ENCODE data around the gene ARID1A. TPM values are rescaled to one million over a fixed set of nuclear protein-coding genes. Genes with fewer than 3 reads are reported as not detected.

ARID1A gene
- total and polyA plus RNA-seq, 4 donors: 12.2 to 31.9 (median 20.2) TPM

GRCh38 chr1:26752519-26752918 lies 56.7 kb downstream of the ARID1A start:
- no peaks in the 10 kb centered on the region for H3K9me3 ChIP-seq (ENCODE audit: control insufficient read depth in 4 of 4, low read length in 3 of 4)
- H3K4me3 ChIP-seq (ENCODE audit: low read depth in 1 of 3, low read length in 3 of 3): no peak overlapping the region
- WGBS: 93% methylated on average over 4 of the region's 4 CpGs
- H3K9ac ChIP-seq (ENCODE audit: low read depth in 1 of 2, low read length in 2 of 2): no peak overlapping the region
- H3K36me3 ChIP-seq (ENCODE audit: control insufficient read depth in 4 of 4, insufficient read depth in 3 of 4, low read depth in 1 of 4, low read length in 3 of 4): peaks cover 0 to 23% (median 4%) of the 10 kb centered on the region in 4 donors
- H3K27me3 ChIP-seq (ENCODE audit: control insufficient read depth in 4 of 4, insufficient read depth in 4 of 4, low read length in 3 of 4): no peaks in the 10 kb centered on the region
- peaks cover 10 to 21% (median 17%) of the 10 kb centered on the region in 4 donors for H3K4me1 ChIP-seq (ENCODE audit: control insufficient read depth in 4 of 4, insufficient read depth in 4 of 4, low read length in 3 of 4)
- no peak for TF ChIP-seq NR2F2 (IDR thresholded peaks at IDR 0.05)
- TF ChIP-seq HNF4G (IDR thresholded peaks at IDR 0.05): no peak
- no peak for TF ChIP-seq JUND (IDR thresholded peaks at IDR 0.05)
- H3K27ac ChIP-seq (ENCODE audit: low read depth in 1 of 2, low read length in 2 of 2): no peak overlapping the region
- DNase-seq (ENCODE audit: low spot score): no peak

GRCh38 chr1:26754086-26754874 lies 58.5 kb downstream of the ARID1A start:
- H3K9me3 ChIP-seq (ENCODE audit: control insufficient read depth in 4 of 4, low read length in 3 of 4): no peaks in the 10 kb centered on the region
- H3K4me1 ChIP-seq (ENCODE audit: control insufficient read depth in 4 of 4, insufficient read depth in 4 of 4, low read length in 3 of 4): peaks cover 15 to 25% (median 19%) of the 10 kb centered on the region in 4 donors
- H3K27ac ChIP-seq (ENCODE audit: low read depth in 1 of 2, low read length in 2 of 2): peak overlapping the region in 1 of 2 donors; percentile 29
- TF ChIP-seq YY1 (IDR thresholded peaks at IDR 0.05) (peak; percentile 66), RXRA (IDR thresholded peaks at IDR 0.05) (peak; percentile 94 to 96), ATF3 (IDR thresholded peaks at IDR 0.05) (no peak), FOXA2 (IDR thresholded peaks at IDR 0.05) (no peak), MAX (IDR thresholded peaks at IDR 0.05) (peak; percentile 38), ZBTB33 (IDR thresholded peaks at IDR 0.05) (peak; percentile 27), REST (IDR thresholded peaks at IDR 0.05) (no peak), FOXA1 (IDR thresholded peaks at IDR 0.05) (no peak), CTCF (IDR thresholded peaks at IDR 0.05; ENCODE audit: low read depth, low read length, missing input control) (no peak), JUND (IDR thresholded peaks at IDR 0.05) (peak in 1 of 2 donors; percentile 43), HNF4G (IDR thresholded peaks at IDR 0.05) (no peak), EGR1 (IDR thresholded peaks at IDR 0.05; ENCODE audit: low read depth in 2 of 2) (no peak), SP1 (IDR thresholded peaks at IDR 0.05) (peak; percentile 46), RAD21 (IDR thresholded peaks at IDR 0.05) (peak; percentile 33 to 42), GABPA (IDR thresholded peaks at IDR 0.05 in 1 of 2, conservative IDR thresholded peaks at IDR 0.05 in 1 of 2) (no peak), TAF1 (conservative IDR thresholded peaks at IDR 0.05) (no peak), NR2F2 (IDR thresholded peaks at IDR 0.05) (peak; percentile 46), HNF4A (conservative IDR thresholded peaks at IDR 0.05) (peak; percentile 73 to 76)
- no peaks in the 10 kb centered on the region for H3K27me3 ChIP-seq (ENCODE audit: control insufficient read depth in 4 of 4, insufficient read depth in 4 of 4, low read length in 3 of 4)
- no peak overlapping the region for H3K9ac ChIP-seq (ENCODE audit: low read depth in 1 of 2, low read length in 2 of 2)
- 67% methylated on average over 5 of the region's 5 CpGs for WGBS
- no peak overlapping the region for H3K4me3 ChIP-seq (ENCODE audit: low read depth in 1 of 3, low read length in 3 of 3)
- peaks cover 0 to 27% (median 6%) of the 10 kb centered on the region in 4 donors for H3K36me3 ChIP-seq (ENCODE audit: control insufficient read depth in 4 of 4, insufficient read depth in 3 of 4, low read depth in 1 of 4, low read length in 3 of 4)
- no peak for DNase-seq (ENCODE audit: low spot score)
